ENCODE measurements around the gene AGPAT2. TPM values are rescaled to one million over a fixed set of nuclear protein-coding genes. Genes with fewer than 3 reads are reported as not detected.
"Not testable (repeated sequence)": the region's sequence is repeated elsewhere in the genome, so short reads cannot be mapped to it uniquely, and the experiment has no call there.

AGPAT2 gene
- total and polyA plus RNA-seq, 2 of the 4 experiments (the other 2 are of a cell fraction): 16.1 to 39.5 TPM

DNA sequence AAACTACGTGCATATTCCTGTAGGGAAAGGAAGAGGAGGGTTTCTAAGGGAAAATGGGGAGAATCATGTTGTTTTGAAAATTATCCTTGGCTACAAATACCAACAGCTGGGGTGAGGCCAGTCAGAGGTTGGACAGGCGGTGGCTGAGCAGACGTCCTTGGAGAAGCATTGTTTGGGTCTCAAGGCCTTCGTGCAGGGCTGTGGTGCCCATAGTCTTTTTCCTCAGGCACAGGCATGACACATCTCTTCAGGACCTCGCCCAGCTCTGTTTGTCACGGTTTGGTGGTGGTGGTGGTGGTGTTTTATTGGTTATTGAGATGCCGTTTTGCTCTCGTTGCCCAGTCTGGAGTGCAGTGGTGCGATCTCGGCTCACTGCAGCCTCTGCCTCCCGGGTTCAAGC lies 52.4 kb downstream of the AGPAT2 start:
- Histone ChIP-seq H3K9me1 (ENCODE audit: insufficient read depth, low read length) (peaks cover 6% of the 10 kb centered on the region; the same call in 1 of the 2 replicates), H3K56ac (ENCODE audit: extremely low read depth, insufficient read depth, low read length) (no peak overlapping the region), H2AK5ac (ENCODE audit: low read depth, low read length) (no peak overlapping the region), H2AFZ (replicated peaks; ENCODE audit: low read length, poor library complexity) (no peak overlapping the region), H4K20me1 (ENCODE audit: insufficient read depth, low read length) (peaks cover 9% of the 10 kb centered on the region; the same call in 1 of the 2 replicates), H3K18ac (ENCODE audit: low read depth, low read length) (no peak overlapping the region), H3K14ac (replicated peaks; ENCODE audit: low read depth, low read length) (no peak overlapping the region), H2BK5ac (ENCODE audit: low read depth, low read length, poor library complexity, severe bottlenecking) (no peak overlapping the region), H3K9me3 (ENCODE audit: control insufficient read depth, insufficient read depth, low read length) (no peaks in the 10 kb centered on the region), H3K23ac (ENCODE audit: low read depth, low read length) (no peak overlapping the region), H4K91ac (ENCODE audit: insufficient read depth, low read depth, low read length) (no peak overlapping the region), H4K8ac (ENCODE audit: low read depth in 2 of 2, low read length in 2 of 2) (no peak overlapping the region), H3K4me3 (ENCODE audit: insufficient read depth, low read depth, low read length) (no peak overlapping the region), H4K5ac (ENCODE audit: low read depth, low read length) (no peak overlapping the region), H2BK120ac (ENCODE audit: low read depth, low read length) (no peak overlapping the region), H2AK9ac (replicated peaks; ENCODE audit: low read depth, low read length, poor library complexity) (no peak overlapping the region), H2BK15ac (ENCODE audit: low read depth, low read length) (no peak overlapping the region), H3K27ac (ENCODE audit: insufficient read depth, low read length) (no peak overlapping the region), H3K4ac (ENCODE audit: low read depth, low read length) (no peak overlapping the region), H3K36me3 (ENCODE audit: control insufficient read depth, insufficient read depth, low read length) (no peaks in the 10 kb centered on the region), H3K79me1 (ENCODE audit: low read depth in 1 of 2, low read length in 2 of 2) (no peaks in the 10 kb centered on the region; a peak in 1 of 4 replicates), H3K4me2 (ENCODE audit: low read depth, low read length) (no peak overlapping the region), H3K27me3 (ENCODE audit: control insufficient read depth, insufficient read depth, low read length) (peaks cover 15% of the 10 kb centered on the region), H3K9ac (ENCODE audit: low read depth, low read length) (no peak overlapping the region), H3K4me1 (ENCODE audit: control insufficient read depth, insufficient read depth, low read length) (no peaks in the 10 kb centered on the region), H2BK20ac (ENCODE audit: low read depth, low read length) (no peak overlapping the region)
- TF ChIP-seq, protein P1, sequence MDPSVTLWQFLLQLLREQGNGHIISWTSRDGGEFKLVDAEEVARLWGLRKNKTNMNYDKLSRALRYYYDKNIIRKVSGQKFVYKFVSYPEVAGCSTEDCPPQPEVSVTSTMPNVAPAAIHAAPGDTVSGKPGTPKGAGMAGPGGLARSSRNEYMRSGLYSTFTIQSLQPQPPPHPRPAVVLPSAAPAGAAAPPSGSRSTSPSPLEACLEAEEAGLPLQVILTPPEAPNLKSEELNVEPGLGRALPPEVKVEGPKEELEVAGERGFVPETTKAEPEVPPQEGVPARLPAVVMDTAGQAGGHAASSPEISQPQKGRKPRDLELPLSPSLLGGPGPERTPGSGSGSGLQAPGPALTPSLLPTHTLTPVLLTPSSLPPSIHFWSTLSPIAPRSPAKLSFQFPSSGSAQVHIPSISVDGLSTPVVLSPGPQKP (IDR thresholded peaks at IDR 0.05; ENCODE audit: borderline replicate concordance, low read depth, low read length): no peak
- TF ChIP-seq POLR2A (IDR thresholded peaks at IDR 0.05; ENCODE audit: low read depth, low read length) (no peak), RAD21 (IDR thresholded peaks at IDR 0.05; ENCODE audit: low read length) (no peak)
- WGBS, 2 experiments (ENCODE audit: extremely low coverage in 2 of 2, insufficient read length in 1 of 2): no CpG with 5 or more reads among the region's 11 CpGs
- POLR2A ChIA-PET (ENCODE audit: unreplicated experiment): no interaction called here
- intact Hi-C loops (cut with micrococcal nuclease) (no loop called here), dilution Hi-C loops (cut with HindIII; ENCODE audit: low sequenced_read_pairs, unreplicated experiment) (no loop called here), in situ Hi-C loops (cut with MboI; ENCODE audit: low sequenced_read_pairs) (loop anchor here (5.0 kb wide), 1 partner anchor 143 kb away; no protein-coding TSS in a partner anchor)
- DNase-seq (no peak), ATAC-seq (ENCODE audit: low read depth) (no peak)
- BruUV-seq (replicated peaks): no TSS peak
- CTCF ChIA-PET: interaction anchor here (0.9 kb wide), 1 partner anchor 10 kb away, joined by 3 read pairs; no protein-coding TSS in a partner anchor

DNA sequence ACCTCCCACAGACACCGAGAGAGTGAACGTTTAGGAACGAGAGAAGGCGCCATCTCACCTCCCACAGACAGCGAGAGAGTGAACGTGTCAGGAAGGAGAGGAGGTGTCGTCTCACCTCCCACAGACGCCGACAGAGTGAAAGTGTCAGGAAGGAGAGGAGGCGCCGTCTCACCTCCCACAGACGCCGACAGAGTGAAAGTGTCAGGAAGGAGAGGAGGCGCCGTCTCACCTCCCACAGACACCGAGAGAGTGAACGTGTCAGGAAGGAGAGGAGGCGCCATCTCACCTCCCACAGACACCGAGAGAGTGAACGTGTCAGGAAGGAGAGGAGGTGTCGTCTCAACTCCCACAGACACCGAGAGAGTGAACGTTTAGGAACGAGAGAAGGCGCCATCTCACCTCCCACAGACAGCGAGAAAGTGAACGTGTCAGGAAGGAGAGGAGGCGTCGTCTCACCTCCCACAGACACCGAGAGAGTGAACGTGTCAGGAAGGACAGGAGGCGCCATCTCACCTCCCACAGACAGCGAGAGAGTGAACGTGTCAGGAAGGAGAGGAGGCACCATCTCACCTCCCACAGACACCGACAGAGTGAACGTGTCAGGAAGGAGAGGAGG lies 54.7 kb downstream of the AGPAT2 start:
- H3K27ac ChIP-seq (ENCODE audit: insufficient read depth, low read length); H3K14ac ChIP-seq (replicated peaks; ENCODE audit: low read depth, low read length); H3K4me1 ChIP-seq (ENCODE audit: control insufficient read depth, insufficient read depth, low read length); H2BK20ac ChIP-seq (ENCODE audit: low read depth, low read length); H3K9me1 ChIP-seq (ENCODE audit: insufficient read depth, low read length); H3K4me3 ChIP-seq (ENCODE audit: insufficient read depth, low read depth, low read length); DNase-seq; H3K23ac ChIP-seq (ENCODE audit: low read depth, low read length); H4K5ac ChIP-seq (ENCODE audit: low read depth, low read length); H2AK5ac ChIP-seq (ENCODE audit: low read depth, low read length); H3K9me3 ChIP-seq (ENCODE audit: control insufficient read depth, insufficient read depth, low read length); H4K8ac ChIP-seq (ENCODE audit: low read depth in 2 of 2, low read length in 2 of 2); H2AFZ ChIP-seq (replicated peaks; ENCODE audit: low read length, poor library complexity); H4K20me1 ChIP-seq (ENCODE audit: insufficient read depth, low read length); H3K4me2 ChIP-seq (ENCODE audit: low read depth, low read length); H2BK5ac ChIP-seq (ENCODE audit: low read depth, low read length, poor library complexity, severe bottlenecking); H3K18ac ChIP-seq (ENCODE audit: low read depth, low read length); H3K56ac ChIP-seq (ENCODE audit: extremely low read depth, insufficient read depth, low read length); CTCF ChIA-PET; dilution Hi-C loops (cut with HindIII; ENCODE audit: low sequenced_read_pairs, unreplicated experiment); H2BK15ac ChIP-seq (ENCODE audit: low read depth, low read length); H2AK9ac ChIP-seq (replicated peaks; ENCODE audit: low read depth, low read length, poor library complexity); H3K4ac ChIP-seq (ENCODE audit: low read depth, low read length); H4K91ac ChIP-seq (ENCODE audit: insufficient read depth, low read depth, low read length); H3K79me1 ChIP-seq (ENCODE audit: low read depth in 1 of 2, low read length in 2 of 2); POLR2A ChIA-PET (ENCODE audit: unreplicated experiment); intact Hi-C loops (cut with micrococcal nuclease); BruUV-seq (replicated peaks); ATAC-seq (ENCODE audit: low read depth); H3K9ac ChIP-seq (ENCODE audit: low read depth, low read length); H3K36me3 ChIP-seq (ENCODE audit: control insufficient read depth, insufficient read depth, low read length); H2BK120ac ChIP-seq (ENCODE audit: low read depth, low read length): not testable (repeated sequence)
- in situ Hi-C loops (cut with MboI; ENCODE audit: low sequenced_read_pairs): loop anchor here (5.0 kb wide), 1 partner anchor 140 kb away; no protein-coding TSS in a partner anchor
- WGBS, 2 experiments (ENCODE audit: extremely low coverage in 2 of 2, insufficient read length in 1 of 2): no CpG with 5 or more reads among the region's 36 CpGs
- H3K27me3 ChIP-seq (ENCODE audit: control insufficient read depth, insufficient read depth, low read length): peaks cover 13% of the 10 kb centered on the region

Measured in IMR-90 (cell line).